Activated CD4-positive, alpha-beta T cell treated with anti-CD3 and anti-CD28 coated beads, Interleukin-2, amount 50 U/mL, for 24 hours (primary cell): ENCODE data around the gene CRIM1.
"Not testable (repeated sequence)": the region's sequence is repeated elsewhere in the genome, so short reads cannot be mapped to it uniquely, and the experiment has no call there.

Experiments used
- DNase-seq, 2 donors: peaks; one replicate each; pipeline ENCODE4 v3.0.0-alpha.2; 2020; ENCODE audit warnings: low read depth in 1 of 2, low spot score in 1 of 2

CRIM1 gene

GRCh38 chr2:36351291-36351690 lies 4.3 kb upstream of the CRIM1 start:
- DNase-seq: no peak

- DNase-seq: no peak
These were observed 3.7 kb upstream of the CRIM1 start for GRCh38 chr2:36351736-36352349.

DNA sequence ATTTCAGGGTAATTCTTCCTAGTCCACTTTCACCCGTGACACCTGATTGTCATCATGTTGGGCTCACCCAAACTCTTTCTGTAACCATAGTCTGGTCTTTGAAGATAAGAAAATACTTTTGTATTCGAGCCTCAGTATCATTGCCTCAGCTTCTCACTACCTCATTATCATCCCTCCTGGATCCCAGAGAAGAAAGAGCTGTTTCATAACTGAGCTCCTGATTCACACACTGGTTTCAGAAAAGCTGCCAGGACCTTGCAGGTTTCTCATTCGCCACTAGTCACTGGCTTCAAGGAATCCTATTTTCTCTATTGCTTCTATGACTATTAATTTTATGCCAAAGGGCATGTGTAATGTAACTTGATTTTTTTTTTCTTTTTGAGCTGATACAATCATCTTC lies 2.9 kb upstream of the CRIM1 start:
- no peak for DNase-seq

DNA sequence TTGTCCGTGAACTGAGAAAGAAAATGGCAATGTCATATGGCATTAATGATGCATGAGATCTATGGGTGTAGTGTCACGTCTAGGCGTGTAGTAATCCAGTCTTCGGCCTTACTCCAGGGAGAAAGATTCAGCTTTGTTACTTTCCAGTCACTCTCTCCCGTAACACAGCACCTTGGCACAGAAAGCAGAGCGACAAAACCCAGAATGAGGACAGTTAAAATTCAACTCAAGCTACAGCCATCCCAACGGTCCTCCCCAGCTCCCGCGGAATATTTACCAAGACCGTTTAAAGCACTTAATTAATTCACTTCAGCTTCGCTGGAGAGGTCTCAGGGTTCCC lies 797 bp upstream of the CRIM1 start:
- no peak for DNase-seq

GRCh38 chr2:36355890-36356297 lies 316 bp downstream of the CRIM1 start:
- DNase-seq: no peak

GRCh38 chr2:36356298-36356989 lies 866 bp downstream of the CRIM1 start:
- DNase-seq: peak in 1 of 2 donors; percentile 21

DNA sequence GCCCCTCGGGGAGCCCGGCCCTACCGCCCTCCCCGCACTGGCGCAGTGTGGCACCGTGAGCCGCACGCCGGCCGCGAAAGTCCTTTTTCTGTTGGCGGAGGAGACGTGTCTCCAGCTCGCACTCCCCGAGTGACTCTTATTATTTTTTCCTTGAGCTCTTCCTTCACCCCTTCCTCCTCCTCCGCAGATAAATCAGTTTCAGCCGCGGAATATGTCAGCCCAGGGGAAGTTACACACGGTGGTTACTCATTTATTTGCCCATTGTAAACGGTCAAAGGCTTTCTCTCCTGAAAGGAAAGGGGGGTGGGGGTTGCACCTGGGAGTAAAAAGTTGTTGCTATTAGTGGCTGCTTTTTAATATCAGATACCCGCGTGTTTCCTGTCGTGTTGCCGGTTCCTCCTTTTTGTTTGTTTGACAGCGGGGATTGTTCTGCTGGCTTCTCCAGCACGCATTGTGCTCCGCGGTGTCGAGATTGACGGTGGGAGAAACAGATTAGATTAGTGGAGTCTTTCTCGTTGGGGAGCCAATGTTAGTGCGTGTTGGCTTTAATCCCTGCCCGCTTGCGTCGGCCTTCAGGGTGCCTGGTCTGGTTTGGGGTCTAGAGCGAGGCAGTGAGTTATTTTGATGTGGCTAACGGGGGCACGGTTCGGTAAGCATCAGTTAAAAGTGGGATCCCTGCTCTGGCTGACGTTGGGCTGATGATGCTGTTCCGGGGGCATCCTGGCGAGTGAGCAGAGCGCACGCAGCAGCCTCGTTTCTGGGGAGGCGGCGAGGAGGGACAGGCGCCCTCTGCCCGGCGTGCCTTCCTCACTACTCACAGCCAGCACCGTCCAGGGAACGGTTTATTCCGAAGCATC lies 1.6 kb downstream of the CRIM1 start:
- DNase-seq: no peak

- DNase-seq: no peak
These were observed 2.5 kb downstream of the CRIM1 start for GRCh38 chr2:36357847-36358659.

DNA sequence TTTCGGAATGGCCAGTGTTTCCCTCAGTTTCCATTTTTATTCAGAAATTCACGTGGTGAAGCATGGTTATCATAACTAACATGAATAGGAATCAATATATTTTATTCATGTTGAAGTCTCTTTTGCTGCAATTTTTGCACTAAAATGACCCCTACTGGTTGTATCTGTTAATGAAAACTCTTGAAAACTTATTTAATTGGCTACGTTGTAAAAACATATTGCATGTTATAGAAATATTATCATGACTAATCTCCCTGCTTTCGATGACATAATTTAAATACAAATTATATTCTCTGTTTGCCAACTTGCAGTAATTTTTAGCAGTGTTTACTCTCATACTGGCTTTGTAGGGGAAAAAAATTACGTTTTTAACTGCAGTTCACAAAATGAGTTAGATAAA lies 3.5 kb downstream of the CRIM1 start:
- DNase-seq: no peak

GRCh38 chr2:36360063-36360462 lies 4.5 kb downstream of the CRIM1 start:
- no peak for DNase-seq

DNA sequence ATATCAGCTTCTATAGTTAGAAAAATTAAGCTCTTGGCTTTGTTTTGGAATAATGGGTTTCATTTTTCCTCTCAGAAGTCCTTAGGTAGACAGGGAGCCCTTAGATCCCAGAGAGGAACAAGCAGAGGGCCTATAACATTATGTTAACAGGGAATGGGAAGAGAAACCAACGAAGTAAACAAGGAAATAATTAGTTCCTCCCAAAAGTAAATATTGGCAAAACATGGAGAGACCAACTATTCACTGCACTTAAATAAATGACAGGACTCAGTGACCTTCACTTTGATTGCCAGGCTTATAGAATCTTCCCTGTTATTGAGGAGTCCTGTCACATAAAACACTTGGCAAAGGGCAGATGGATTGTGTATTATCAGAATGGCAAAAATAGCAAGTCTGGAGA lies 5.3 kb downstream of the CRIM1 start:
- DNase-seq: no peak

DNA sequence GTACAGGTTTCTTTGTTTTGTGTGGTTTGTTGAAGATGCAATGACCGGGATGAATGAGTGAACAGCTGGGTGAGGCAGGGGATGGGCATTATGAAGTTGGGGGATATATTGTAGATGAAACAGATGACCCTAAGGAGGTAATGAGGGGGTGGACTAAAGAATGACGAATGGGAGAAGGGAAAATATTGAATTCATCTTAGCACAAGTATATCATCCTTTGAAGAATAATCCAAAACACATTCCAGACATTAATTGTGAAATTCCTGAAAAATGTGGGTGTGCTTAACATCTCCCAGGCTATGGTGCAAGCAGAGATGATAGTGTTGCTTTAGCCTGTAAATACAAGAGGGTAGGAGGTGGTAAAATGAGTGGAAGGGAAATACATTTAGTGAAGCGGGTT lies 5.8 kb downstream of the CRIM1 start:
- no peak for DNase-seq

GRCh38 chr2:36362291-36362690 lies 6.7 kb downstream of the CRIM1 start:
- no peak for DNase-seq

DNA sequence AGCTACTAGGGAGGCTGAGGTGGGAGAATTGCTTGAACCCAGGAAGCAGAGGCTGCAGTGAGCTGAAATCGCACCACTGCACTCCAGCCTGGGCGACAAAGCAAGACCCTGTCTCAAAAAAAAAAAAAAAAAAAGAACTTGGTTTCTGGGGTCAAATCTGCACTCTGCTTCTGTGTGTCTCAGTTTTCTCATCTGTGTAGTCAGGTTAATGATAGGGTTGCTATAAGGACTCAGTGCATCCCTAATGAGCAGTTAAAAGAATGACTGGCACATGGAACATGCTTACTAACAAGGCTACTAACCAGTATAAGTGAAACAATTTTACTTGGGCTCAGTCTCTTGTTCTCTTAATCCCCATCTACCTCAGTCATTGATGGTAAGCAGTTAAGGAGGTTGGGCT lies 7.5 kb downstream of the CRIM1 start:
- not testable (repeated sequence) for DNase-seq

GRCh38 chr2:36366491-36367120 lies 11.0 kb downstream of the CRIM1 start:
- no peak for DNase-seq

DNA sequence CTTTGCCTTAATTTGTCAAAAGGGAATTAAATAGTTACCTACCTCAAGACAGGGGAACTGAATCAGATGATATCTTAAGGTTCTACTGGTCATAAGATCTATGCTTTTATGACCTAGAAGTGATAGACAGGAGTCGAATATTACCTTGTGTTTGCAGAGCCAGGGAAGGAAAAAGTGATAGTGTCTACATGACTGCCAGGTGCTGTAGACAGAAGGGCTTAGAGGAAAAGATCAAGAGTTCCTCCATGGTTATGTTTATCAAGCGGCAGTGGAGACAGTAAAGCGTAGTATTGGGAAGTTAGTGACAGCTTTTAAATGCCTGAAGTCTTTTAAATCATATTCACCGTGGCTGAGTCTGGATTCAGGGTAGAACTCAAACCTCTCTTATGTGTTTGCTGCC lies 11.9 kb downstream of the CRIM1 start:
- no peak for DNase-seq

DNA sequence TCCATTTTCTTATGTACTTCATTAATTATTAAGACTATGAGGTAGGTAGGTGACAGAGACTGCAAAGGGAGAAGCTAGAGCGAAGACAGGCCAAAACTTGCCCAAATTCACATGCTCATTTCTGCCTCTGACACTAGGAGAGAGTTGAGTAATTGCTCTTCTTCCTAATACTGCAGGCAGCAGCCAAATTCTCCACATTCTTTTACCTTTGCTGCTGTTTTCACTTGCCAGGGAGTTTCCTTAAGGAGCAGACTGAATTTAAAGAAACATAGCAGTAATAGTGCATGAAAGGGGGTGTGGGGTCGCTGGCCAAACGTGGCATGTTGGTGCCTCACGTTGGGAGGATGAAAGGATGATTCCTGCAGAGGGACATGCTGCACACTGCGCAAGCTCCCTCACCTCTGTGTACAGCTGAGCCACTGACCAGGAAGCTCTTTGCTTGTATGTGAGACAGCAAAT lies 12.3 kb downstream of the CRIM1 start:
- no peak for DNase-seq

- no peak for DNase-seq
These were observed 12.9 kb downstream of the CRIM1 start for GRCh38 chr2:36368438-36368837.

GRCh38 chr2:36369163-36369562 lies 13.6 kb downstream of the CRIM1 start:
- no peak for DNase-seq

GRCh38 chr2:36369716-36370115 lies 14.1 kb downstream of the CRIM1 start:
- no peak for DNase-seq

DNA sequence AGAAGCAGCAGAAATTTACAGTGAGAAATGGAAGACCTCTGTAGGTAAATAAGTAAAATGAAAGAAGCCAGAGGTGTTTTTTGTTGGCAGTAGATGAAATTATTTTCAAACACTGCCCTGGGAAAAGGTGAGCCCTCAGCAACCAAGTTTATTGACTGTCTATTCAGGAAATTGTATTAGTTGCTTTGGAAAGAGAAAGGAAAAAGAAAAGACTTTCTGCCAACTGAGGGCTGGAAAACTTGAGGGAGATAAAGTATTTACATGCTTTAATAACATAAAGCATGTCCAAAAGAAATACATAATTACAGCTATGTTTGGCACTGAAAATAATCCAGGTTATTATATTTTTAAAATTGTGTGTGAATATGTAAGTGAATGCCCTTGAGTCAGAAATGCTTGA lies 14.7 kb downstream of the CRIM1 start:
- no peak for DNase-seq
